ENCODE results near the gene PRKRA.
"Not testable (repeated sequence)": the region's sequence is repeated elsewhere in the genome, so short reads cannot be mapped to it uniquely, and the experiment has no call there.

Gene PRKRA

DNA sequence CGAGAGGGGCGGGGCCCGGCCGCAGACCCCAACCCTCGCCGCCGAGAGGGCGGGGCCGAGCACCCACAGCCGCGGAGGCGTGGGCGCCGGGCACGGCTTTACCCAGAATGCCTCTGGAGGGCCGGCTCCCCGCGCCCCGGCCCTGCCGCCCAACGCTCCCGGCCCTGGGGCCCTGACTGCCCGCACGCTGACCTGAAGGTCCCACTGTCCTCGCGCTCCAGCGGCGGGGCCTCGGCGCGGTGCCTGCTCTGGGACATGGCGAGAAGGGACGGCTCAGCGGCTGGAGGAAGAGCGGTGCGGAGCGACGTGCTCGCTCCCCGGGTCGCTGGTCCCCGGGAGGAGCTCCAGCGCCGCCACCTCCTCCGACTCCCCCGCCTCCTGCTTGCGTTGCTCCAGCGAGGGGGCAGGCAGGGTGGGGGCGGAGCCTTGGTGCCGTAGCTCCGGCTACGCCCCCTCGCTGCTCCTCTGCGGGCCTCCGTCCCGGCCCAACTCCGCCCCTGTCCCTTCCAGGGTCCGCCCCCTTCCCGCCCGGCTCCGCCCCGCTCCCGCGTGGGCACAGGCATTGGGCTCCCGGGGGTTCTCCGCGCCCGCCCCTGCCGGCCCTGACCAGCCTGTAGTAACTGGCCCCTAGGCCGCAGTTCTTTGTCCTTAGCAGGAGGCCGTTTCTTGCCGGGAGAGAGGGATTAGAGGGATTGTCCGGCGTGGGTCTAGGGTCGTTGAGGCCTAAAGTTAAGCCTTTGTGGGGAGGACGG, at the start of gene PRKRA, which contains the start of gene PJVK:
PRKRA (minus strand) TSS at position 402 of the 752 bp plus-strand sequence; CDS start at position 257, 145 bp downstream.
PJVK (plus strand) TSS at position 605 of the 752 bp plus-strand sequence. CDS start 2,032 bp downstream, outside the sequence.
- DNase-seq (ENCODE audit: low spot score) = peak; percentile 99

GRCh38 chr2:178499640-178500039, 48.7 kb upstream of the PRKRA start:
- no peak for DNase-seq (ENCODE audit: low spot score)

GRCh38 chr2:178498137-178498536, 47.2 kb upstream of the PRKRA start:
- no peak for DNase-seq (ENCODE audit: low spot score)

- DNase-seq (ENCODE audit: low spot score) = no peak
Observed at GRCh38 chr2:178496049-178496448, 45.1 kb upstream of the PRKRA start.

DNA sequence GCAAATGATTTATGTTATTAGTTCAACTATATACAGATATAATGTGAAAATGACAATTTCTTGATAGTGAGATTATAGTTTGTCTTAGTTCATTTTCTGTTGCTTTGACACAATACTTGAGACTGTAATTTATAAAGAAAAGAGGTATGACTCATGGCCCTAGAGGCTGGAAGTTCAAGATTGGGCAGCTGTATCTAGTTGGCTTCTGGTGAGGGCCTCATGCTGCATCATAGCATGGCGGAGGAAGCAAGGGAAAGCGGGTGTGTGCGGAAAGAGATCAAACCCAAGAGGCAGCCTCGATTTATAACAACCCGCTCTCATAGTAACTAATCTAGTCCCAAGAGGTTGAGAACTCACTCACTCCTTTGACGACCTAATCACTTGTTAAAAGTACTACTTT, 40.6 kb upstream of the PRKRA start:
- no peak for DNase-seq (ENCODE audit: low spot score)

- DNase-seq (ENCODE audit: low spot score) = no peak
Observed at GRCh38 chr2:178485356-178485755, 34.4 kb upstream of the PRKRA start.

GRCh38 chr2:178484245-178485041, 33.5 kb upstream of the PRKRA start:
- no peak for DNase-seq (ENCODE audit: low spot score)

GRCh38 chr2:178482437-178482836, 31.5 kb upstream of the PRKRA start:
- DNase-seq (ENCODE audit: low spot score) = no peak

DNA sequence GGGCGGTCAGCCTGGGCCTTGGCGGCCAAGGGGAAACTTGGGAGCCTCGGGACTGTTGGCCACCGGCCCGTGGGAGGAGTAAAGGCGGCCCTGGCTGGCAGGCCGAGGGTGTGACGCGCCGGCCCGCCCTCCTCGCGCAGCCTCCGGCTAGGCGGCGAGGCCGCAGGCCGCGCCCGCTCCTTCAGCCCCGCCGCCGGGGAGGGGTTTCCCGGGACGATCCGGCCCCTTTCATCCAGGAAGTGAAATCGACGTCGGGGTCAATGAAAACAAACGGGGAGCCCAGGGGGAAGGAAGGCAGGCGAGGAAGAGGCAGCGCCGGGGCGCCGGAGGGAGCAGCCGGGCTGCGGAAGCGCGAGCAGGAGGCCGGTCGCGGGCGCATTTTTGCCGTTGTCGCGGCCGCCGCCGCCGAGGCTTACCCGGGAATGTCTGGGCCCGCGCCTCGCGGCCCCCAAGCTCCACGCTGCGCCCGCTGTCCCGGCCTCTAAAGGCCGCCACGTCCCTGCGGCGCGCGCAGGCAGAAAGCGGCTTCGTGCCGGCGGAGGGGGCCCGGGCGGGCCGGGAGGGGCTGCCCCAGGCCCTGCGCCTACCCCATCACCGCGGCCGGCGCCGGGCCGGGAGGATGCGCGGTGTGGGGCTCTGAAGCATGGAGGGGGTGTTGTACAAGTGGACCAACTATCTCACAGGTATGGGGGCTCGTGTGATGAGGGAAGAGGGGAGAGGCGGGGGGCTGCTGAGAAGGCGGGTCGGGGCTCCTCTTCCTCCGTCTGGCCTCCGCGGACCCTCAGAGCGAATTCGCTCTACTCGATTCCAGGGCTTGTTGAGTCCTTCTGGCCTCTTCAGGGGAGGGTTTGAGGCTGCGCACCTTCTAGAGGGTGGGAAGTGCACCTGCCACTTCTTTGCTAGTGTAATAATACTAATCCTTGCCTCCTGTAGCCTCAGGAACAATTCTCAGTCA, 29.5 kb upstream of the PRKRA start, which contains the start of gene PLEKHA3:
PLEKHA3 (plus strand) TSS at position 231 of the 955 bp plus-strand sequence; CDS start at position 644, 413 bp downstream.
- peak; percentile 99 for DNase-seq (ENCODE audit: low spot score)

DNA sequence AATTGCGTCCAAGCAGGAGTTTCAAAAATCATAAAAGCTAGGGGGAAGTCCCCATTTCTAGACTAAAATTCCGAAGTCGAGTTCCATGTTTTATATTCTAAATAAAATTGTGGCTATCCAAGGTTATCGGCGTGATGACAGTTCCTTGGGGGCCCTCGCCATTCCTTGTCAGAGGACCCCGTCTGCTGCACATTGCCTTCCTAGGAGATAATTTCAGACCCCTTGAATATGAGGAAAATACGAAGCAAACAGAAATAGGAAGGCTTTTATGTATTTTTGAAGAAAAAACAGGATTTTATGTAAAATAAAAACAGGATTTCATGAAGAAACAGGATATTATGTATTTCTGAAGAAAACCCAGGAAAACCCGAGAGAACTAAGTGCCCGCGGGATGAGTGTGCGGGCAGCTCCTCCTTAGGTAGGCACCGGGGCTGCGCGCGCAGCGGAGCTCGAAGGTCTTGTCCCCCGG, 28.8 kb upstream of the PRKRA start:
- DNase-seq (ENCODE audit: low spot score) = no peak

GRCh38 chr2:178479275-178479616, 28.3 kb upstream of the PRKRA start:
- no peak for DNase-seq (ENCODE audit: low spot score)

DNA sequence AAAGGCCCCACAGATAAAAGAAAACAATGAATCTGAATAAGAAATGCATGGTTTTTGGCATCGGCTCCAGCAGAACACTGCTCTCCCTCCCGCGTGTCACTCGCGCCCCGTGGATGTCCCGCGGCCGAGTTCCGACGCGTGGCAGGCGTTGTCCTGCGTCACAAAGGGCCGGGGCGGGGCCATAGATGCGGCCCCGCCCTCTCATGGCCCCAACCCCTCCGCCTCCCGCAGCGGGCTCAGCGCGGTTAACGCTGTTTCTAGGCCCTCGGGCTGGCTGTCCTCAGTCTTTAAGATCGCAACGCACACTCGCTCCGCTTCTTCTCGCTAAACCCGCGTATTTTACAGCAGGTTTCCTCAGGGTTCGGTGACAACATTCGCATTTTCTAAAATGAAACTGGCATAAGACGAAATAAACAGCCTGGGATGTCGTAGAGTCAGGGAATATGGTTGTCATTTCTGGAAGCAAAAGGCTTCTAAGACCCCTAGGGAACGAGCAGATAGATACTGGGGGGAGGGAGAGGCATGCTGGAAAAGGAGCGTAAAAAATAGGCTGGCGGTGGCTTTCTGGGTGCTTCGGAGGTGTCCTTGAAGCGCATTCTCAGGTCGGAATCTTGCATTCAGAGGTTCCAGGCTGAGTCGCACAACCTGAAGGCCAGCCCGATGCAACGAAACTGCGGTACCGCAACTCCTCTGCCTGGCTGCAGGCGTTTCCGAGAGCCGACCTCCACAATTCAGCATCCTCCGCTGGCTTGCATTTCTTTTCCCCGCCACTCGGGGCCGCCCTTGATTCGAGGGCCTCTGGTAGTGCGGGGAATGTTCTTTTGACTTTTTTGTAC, 27.7 kb upstream of the PRKRA start, which contains the start of gene FKBP7:
FKBP7 (minus strand) TSS at position 162 of the 836 bp plus-strand sequence; CDS start at position 61, 101 bp downstream.
- DNase-seq (ENCODE audit: low spot score) = peak; percentile 93

- DNase-seq (ENCODE audit: low spot score) = peak; percentile 17
Observed at GRCh38 chr2:178478130-178478438, 27.1 kb upstream of the PRKRA start.

DNA sequence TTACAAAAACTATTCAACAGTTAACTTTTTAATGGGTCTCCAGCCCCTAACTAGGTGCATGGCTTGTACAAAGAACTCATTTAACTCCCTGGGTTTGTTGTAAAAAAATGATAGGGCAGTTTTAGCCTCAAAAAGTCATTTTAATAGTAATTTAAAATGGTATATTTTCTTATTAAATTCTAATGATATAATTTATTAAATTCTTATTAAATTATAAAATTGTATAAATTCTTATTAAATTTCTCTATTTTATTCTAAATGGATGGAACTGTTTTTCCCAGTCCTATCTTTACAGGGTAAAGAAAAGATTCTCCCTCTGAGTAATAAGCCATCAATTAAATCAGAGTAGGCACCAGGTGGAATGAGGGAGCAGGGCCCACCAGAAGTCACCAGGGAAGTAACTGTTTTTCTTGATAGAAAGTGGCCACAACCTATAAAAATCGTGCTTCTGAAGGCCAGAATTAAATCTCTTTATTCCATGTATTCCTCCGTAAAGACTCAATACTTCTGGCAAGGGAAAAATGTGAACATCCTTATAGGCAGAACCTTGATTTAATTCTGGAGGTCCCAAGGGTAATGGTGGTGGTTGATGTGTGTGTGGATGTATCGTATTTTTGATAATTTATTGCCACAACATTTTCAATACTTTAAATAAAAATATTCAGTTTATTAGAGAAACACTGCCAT, 26.6 kb upstream of the PRKRA start:
- DNase-seq (ENCODE audit: low spot score) = no peak

DNA sequence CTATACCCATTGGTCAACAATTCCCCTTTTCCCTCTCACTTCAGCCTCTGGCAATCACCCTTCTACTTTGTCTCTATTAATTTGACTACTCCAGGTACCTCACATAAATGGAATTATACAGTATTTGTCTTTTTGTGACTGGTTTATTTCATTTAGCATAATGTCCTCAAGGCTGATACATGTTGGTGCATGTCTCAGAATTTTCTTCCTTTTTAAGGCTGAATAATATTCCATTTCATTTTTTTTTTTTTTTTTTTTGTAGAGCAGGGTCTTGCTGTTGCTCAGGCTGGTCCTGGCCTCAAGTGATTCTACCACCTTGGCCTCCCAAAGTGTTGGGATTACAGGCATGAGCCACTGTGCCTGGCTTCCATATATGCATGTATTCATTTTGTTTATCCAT, 25.5 kb upstream of the PRKRA start:
- no peak for DNase-seq (ENCODE audit: low spot score)

GRCh38 chr2:178474560-178474959, 23.6 kb upstream of the PRKRA start:
- DNase-seq (ENCODE audit: low spot score) = no peak

GRCh38 chr2:178473931-178474330, 23.0 kb upstream of the PRKRA start:
- peak; percentile 24 for DNase-seq (ENCODE audit: low spot score)

DNA sequence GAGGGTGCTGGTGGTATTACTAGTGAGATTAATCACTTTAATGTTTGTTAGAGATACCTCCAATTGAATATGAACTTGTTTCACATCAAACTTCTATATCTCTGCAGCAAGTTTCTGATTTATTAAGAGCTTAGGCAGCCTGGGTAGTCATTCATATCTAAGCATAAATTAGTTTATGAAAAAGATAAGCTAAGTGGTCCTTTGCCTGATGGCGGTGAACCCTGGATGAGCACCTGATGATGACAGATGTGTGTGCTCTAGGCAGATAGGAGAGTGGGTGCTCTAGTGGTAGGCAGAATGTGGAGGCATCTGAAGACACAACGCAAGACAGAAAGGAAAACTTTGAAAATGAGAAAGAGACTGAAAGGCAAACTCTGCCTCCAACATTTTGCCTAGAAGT, 22.4 kb upstream of the PRKRA start:
- no peak for DNase-seq (ENCODE audit: low spot score)

DNA sequence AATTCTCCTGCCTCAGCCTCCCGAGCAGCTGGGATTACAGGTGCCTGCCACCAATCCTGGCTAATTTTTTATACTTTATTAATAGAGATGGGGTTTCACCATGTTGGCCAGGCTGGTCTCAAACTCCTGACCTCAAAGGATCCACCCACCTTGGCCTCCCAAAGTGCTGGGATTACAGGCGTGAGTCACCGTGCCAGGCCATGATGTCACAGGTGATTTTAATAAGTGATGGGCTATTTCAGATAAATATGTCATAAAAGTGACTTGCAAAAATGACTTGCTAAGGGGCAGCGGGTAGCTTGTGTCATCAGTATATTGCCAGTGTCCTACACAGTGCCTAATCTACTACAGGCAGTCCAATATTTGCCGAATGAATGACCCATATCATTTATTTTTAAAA, 20.3 kb upstream of the PRKRA start:
- DNase-seq (ENCODE audit: low spot score) = not testable (repeated sequence)

DNA sequence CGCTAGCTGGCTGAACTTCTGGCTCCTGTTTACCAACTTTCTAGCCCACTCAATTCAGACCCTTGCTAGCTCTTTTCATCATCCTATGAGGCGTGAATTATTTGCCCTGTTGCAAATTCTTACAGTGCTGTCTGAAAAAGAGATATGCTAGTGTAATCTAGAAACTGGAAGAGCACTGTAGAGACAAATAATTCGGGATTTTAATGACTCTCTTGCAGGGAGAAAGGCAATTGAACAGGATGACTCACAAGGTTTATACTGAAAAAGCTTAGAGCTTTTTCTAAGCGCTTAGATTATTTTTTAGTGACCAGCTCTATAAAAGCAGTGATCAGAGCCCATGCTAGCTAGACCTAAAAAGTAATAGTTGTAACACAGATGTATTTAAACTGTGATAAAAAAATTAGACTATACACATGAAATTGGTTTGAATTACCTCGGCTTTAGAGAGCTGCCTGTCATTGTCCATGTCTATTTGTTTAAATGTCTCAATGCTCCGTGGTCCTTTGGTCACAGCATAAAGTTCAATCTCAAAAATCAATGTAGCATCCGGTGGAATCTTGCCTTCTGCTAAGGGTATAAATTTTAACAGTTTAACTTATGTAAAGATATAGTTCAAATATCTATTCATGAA, 18.4 kb upstream of the PRKRA start:
- DNase-seq (ENCODE audit: low spot score) = no peak

Measured in AG20443 (cell line).